CD14-positive monocyte (primary cell): ENCODE data around the gene ATP6V0E1. TPM values are rescaled to one million over a fixed set of nuclear protein-coding genes. Genes with fewer than 3 reads are reported as not detected.

Source experiments
- DNase-seq, 3 donors: peaks; one replicate each; pipeline ENCODE4 v3.0.0-alpha.2; 2011 to 2022
- H2AFZ ChIP-seq: 2 replicates; pipeline ENCODE4 v1.6.0; 2012; ENCODE audit warnings: mild to moderate bottlenecking, low read depth, low read length, inconsistent platforms; ENCODE audit not compliant: insufficient read depth, poor library complexity, severe bottlenecking
- H3K27ac ChIP-seq, 2 donors: 1 replicate in 1 of 2; 2 replicates in 1 of 2; pipeline ENCODE4 v1.5.1; 2012 to 2013; ENCODE audit warnings: low read length in 2 of 2, control low read depth in 1 of 2, inconsistent platforms in 1 of 2, low read depth in 1 of 2, mild to moderate bottlenecking in 1 of 2
- H3K27me3 ChIP-seq, 2 donors: one replicate each; pipeline versions ENCODE4 v1.6.0 to v1.6.1; 2011 to 2013; ENCODE audit warnings: low read length in 2 of 2; ENCODE audit not compliant: control insufficient read depth in 2 of 2, insufficient read depth in 2 of 2
- H3K36me3 ChIP-seq, 2 donors: replicated peaks in 1 of 2; 1 replicate in 1 of 2; 2 replicates in 1 of 2; pipeline versions ENCODE4 v1.5.1 to v1.6.1; 2012 to 2013; ENCODE audit warnings: low read length in 2 of 2, control low read depth in 1 of 2, inconsistent platforms in 1 of 2, mild to moderate bottlenecking in 1 of 2; ENCODE audit not compliant: insufficient read depth in 2 of 2, control insufficient read depth in 1 of 2
- H3K4me1 ChIP-seq, 2 donors: 1 replicate in 1 of 2; 2 replicates in 1 of 2; pipeline versions ENCODE4 v1.5.1 to v1.6.1; 2012 to 2013; ENCODE audit warnings: low read length in 2 of 2, control low read depth in 1 of 2, inconsistent platforms in 1 of 2, mild to moderate bottlenecking in 1 of 2, moderate library complexity in 1 of 2; ENCODE audit not compliant: insufficient read depth in 2 of 2, control insufficient read depth in 1 of 2
- H3K4me2 ChIP-seq: replicated peaks from 2 replicates; pipeline ENCODE3; 2012; ENCODE audit warnings: low read length, moderate library complexity, mild to moderate bottlenecking; ENCODE audit not compliant: poor library complexity, severe bottlenecking; ENCODE audit errors: extremely low read depth
- H3K4me3 ChIP-seq, 3 experiments: fragments of 200-600 bp in 1 of 3; sonication (generic) in 1 of 3; replicated peaks in 1 of 3; 1 replicate in 2 of 3; 2 replicates in 1 of 3; pipeline ENCODE4 v1.5.1; 2011 to 2013; ENCODE audit warnings: low read length in 3 of 3, mild to moderate bottlenecking in 3 of 3, control low read depth in 2 of 3, low read depth in 2 of 3, inconsistent platforms in 1 of 3, moderate library complexity in 1 of 3
- H3K79me2 ChIP-seq: 2 replicates; pipeline ENCODE4 v1.6.0; 2012; ENCODE audit warnings: mild to moderate bottlenecking, control low read depth, inconsistent platforms, low read length, moderate library complexity; ENCODE audit not compliant: insufficient read depth
- H3K9ac ChIP-seq: 2 replicates; pipeline ENCODE4 v1.6.0; 2017; ENCODE audit warnings: low read length, mild to moderate bottlenecking; ENCODE audit not compliant: insufficient read depth, poor library complexity, severe bottlenecking
- H3K9me3 ChIP-seq, 2 donors: replicated peaks in 1 of 2; 1 replicate in 1 of 2; 2 replicates in 1 of 2; pipeline versions ENCODE4 v1.5.1 to v1.6.1; 2012 to 2013; ENCODE audit warnings: low read length in 2 of 2, control low read depth in 1 of 2; ENCODE audit not compliant: control insufficient read depth in 1 of 2, insufficient read depth in 1 of 2
- H4K20me1 ChIP-seq: 2 replicates; pipeline ENCODE4 v1.6.0; 2012; ENCODE audit warnings: mild to moderate bottlenecking, low read length, control low read depth, moderate library complexity; ENCODE audit not compliant: insufficient read depth
- H3K27ac Mint-ChIP-seq, 7 donors: one replicate each; pipeline ENCODE4 v1.8.0; 2020; ENCODE audit warnings: mild to moderate bottlenecking in 7 of 7, mixed read lengths in 7 of 7, moderate library complexity in 6 of 7, inconsistent platforms in 2 of 7
- H3K27me3 Mint-ChIP-seq, 3 donors: one replicate each; pipeline ENCODE4 v1.8.0; 2021 to 2022; ENCODE audit warnings: low read depth in 3 of 3, mild to moderate bottlenecking in 3 of 3, mixed read lengths in 3 of 3, moderate library complexity in 3 of 3, inconsistent platforms in 1 of 3
- H3K36me3 Mint-ChIP-seq, 2 donors: one replicate each; pipeline ENCODE4 v1.8.0; 2020; ENCODE audit warnings: mixed read lengths in 2 of 2, inconsistent platforms in 1 of 2, mild to moderate bottlenecking in 1 of 2
- H3K4me1 Mint-ChIP-seq: one replicate; pipeline ENCODE4 v1.8.0; 2020; ENCODE audit warnings: mild to moderate bottlenecking, mixed read lengths
- H3K4me3 Mint-ChIP-seq, 2 donors: one replicate each; pipeline ENCODE4 v1.8.0; 2020; ENCODE audit warnings: mild to moderate bottlenecking in 2 of 2, mixed read lengths in 2 of 2, moderate library complexity in 1 of 2
- H3K9me3 Mint-ChIP-seq, 7 donors: one replicate each; pipeline ENCODE4 v1.8.0; 2020 to 2022; ENCODE audit warnings: mixed read lengths in 7 of 7, mild to moderate bottlenecking in 6 of 7, moderate library complexity in 6 of 7, inconsistent platforms in 2 of 7
- CTCF ChIP-seq: fragments of 200-600 bp; IDR thresholded peaks from one replicate; pipeline ENCODE4 v1.8.0; 2022; ENCODE audit warnings: antibody characterized with exemption, mild to moderate bottlenecking
- WGBS: methylation state at CpG from one replicate; pipeline ENCODE4 v1.1.5; 2013; ENCODE audit warnings: missing lambda C conversion rate; ENCODE audit not compliant: insufficient coverage; 5-methylcytosine and 5-hydroxymethylcytosine counted together
- intact Hi-C, 2 donors: fragments of 100-400 bp; cut with micrococcal nuclease; formaldehyde crosslinking; loops; one replicate each; pipeline versions ENCODE4 v1.15.0 to v1.15.1; 2023
- polyA plus RNA-seq, 3 donors: library from polyadenylated mRNA; depleted of rRNA in 1 of 3; unstranded in 2 of 3; stranded (reverse) in 1 of 3; fragments of 300-500 nt in 2 of 3; fragments of >200 nt in 1 of 3; fragmentation: Illumina TruSeq in 2 of 3; gene quantifications; 1 replicate in 2 of 3; 2 replicates in 1 of 3; pipeline ENCODE4 v1.2.3, GENCODE V29; 2012 to 2021

The ATP6V0E1 gene
- polyA plus RNA-seq, 3 donors, result 216 to 760 (median 698) TPM

DNA sequence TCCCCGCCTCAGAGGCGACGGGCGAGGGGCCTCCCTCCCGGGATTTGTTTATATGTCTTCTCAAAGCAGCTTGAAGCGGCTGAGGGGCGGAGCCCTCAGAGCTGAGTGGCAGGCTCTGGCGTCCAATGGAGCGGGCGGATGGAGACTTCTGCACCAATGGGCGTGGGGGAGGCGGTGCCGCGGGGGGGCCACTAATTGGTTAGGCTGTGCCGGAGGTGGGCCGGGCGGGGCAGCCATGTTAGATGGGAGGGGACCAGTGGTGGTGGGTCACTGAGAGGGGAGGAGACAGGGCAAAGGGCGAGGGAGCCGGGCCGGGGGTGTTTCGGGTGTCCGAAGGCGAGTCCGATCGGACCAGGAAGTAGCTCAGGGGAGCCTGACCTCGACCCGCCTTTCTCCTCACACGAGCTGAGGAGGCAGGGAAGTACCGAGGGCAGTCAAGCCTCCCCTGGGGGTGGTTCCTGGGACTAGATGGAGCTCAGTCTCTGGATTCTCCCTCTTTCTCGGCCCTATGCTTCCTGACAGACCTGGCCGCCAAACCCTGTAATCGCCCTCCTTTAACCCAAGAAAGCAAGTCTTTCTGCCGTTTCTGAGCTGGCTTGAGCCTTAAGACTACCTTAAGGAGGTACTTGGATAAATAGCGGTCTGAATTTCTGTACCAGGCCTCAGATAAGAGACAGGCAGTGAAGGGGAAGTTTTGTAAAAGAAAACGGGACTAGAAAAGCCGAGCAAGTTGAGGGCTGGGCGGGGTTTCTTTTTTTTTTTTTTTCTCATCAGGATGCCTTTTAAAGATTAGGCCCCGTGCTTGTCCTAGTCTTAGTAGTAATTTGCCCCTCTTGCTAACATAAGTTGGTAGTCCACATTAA is 73.7 kb downstream of the ATP6V0E1 start:
- Histone ChIP-seq H3K79me2 (peaks cover 57% of the 10 kb centered on the region), H3K4me3 (peak overlapping the region; percentile 57 to 97 (median 96)), H2AFZ (peak overlapping the region; percentile 74), H3K27ac (peak overlapping the region; percentile 83 to 95), H3K4me2 (peak overlapping the region; percentile 84), H3K4me1 (peaks cover 21 to 26% of the 10 kb centered on the region in 2 donors), H4K20me1 (peaks cover 56% of the 10 kb centered on the region), H3K27me3 (no peaks in the 10 kb centered on the region), H3K9ac (peak overlapping the region; percentile 99), H3K9me3 (no peaks in the 10 kb centered on the region), H3K36me3 (peaks cover 5 to 10% of the 10 kb centered on the region in 2 donors)
- TF ChIP-seq CTCF, result no peak
- Mint-ChIP-seq H3K36me3 (peaks cover 5 to 9% of the 10 kb centered on the region in 2 donors), H3K27me3 (peaks cover 0 to 3% (median 0%) of the 10 kb centered on the region in 3 donors), H3K9me3 (no peaks in the 10 kb centered on the region), H3K27ac (peak overlapping the region; percentile 93 to 98 (median 97)), H3K4me3 (peak overlapping the region; percentile 90 to 94), H3K4me1 (peaks cover 21% of the 10 kb centered on the region)
- intact Hi-C loops, result loop anchor here (1.0 to 5.0 kb wide), 6 partner anchors 20 to 98 kb away; partner anchors contain the start of genes ATP6V0E1 (in 1 of the 2), BNIP1 (in 1 of the 2) and RPL26L1 (in 1 of the 2)
- WGBS, result under 1% methylated on average over 27 of the region's 38 CpGs
- peak; percentile 98 to 99 (median 99) for DNase-seq

- Histone ChIP-seq H3K9ac (no peak overlapping the region), H3K4me3 (no peak overlapping the region), H2AFZ (no peak overlapping the region), H3K4me1 (peaks cover 24% of the 10 kb centered on the region in 2 donors), H3K4me2 (no peak overlapping the region), H3K27ac (no peak overlapping the region), H3K27me3 (no peaks in the 10 kb centered on the region), H3K9me3 (no peaks in the 10 kb centered on the region), H3K79me2 (peaks cover 98% of the 10 kb centered on the region), H3K36me3 (peaks cover 5 to 10% of the 10 kb centered on the region in 2 donors), H4K20me1 (peaks cover 98% of the 10 kb centered on the region)
- Mint-ChIP-seq H3K4me1 (peaks cover 32% of the 10 kb centered on the region), H3K4me3 (no peak overlapping the region), H3K27ac (no peak overlapping the region), H3K36me3 (peaks cover 9 to 13% of the 10 kb centered on the region in 2 donors), H3K9me3 (no peaks in the 10 kb centered on the region), H3K27me3 (no peaks in the 10 kb centered on the region)
- no CpG with 5 or more reads among the region's 4 CpGs for WGBS
- no peak for DNase-seq
- intact Hi-C loops, result loop anchor here in 1 of 2 donors (10.0 kb wide), 1 partner anchor 357 kb away; no protein-coding TSS in a partner anchor
- no peak for TF ChIP-seq CTCF
These were observed 78.6 kb downstream of the ATP6V0E1 start for GRCh38 chr5:173062141-173062540.
